GM18511 (cell line): ENCODE data around the gene TIPRL.
"Not testable (repeated sequence)": the region's sequence is repeated elsewhere in the genome, so short reads cannot be mapped to it uniquely, and the experiment has no call there.

Experiments
- ATAC-seq: cut with Tn5 transposase; IDR thresholded peaks from one replicate; pipeline ENCODE4 v1.9.1; 2021; ENCODE audit warnings: mild to moderate bottlenecking, moderate library complexity; ENCODE audit not compliant: unreplicated experiment

Gene TIPRL

GRCh38 chr1:168207673-168208072 is 28.9 kb downstream of the TIPRL start:
- ATAC-seq, result not testable (repeated sequence)

- ATAC-seq, result no peak
These were observed 31.6 kb downstream of the TIPRL start for GRCh38 chr1:168210312-168210711.

GRCh38 chr1:168213349-168213748 is 34.6 kb downstream of the TIPRL start:
- ATAC-seq, result no peak

- no peak for ATAC-seq
These were observed 37.4 kb downstream of the TIPRL start for GRCh38 chr1:168216171-168216570.

- ATAC-seq, result no peak
These were observed 38.9 kb downstream of the TIPRL start for GRCh38 chr1:168217664-168218063.

- ATAC-seq, result no peak
These were observed 39.9 kb downstream of the TIPRL start for GRCh38 chr1:168218658-168219057.

GRCh38 chr1:168220470-168220871 is 41.7 kb downstream of the TIPRL start:
- ATAC-seq, result no peak

- no peak for ATAC-seq
These were observed 42.5 kb downstream of the TIPRL start for GRCh38 chr1:168221275-168221674.

- no peak for ATAC-seq
These were observed 44.5 kb downstream of the TIPRL start for GRCh38 chr1:168223261-168223660.

GRCh38 chr1:168223681-168224540 is 45.1 kb downstream of the TIPRL start:
- no peak for ATAC-seq

GRCh38 chr1:168224991-168225390 is 46.2 kb downstream of the TIPRL start:
- no peak for ATAC-seq

- peak; percentile 84 for ATAC-seq
These were observed 46.9 kb downstream of the TIPRL start, which contains the start of gene SFT2D2 for GRCh38 chr1:168225476-168226190. SFT2D2 (plus strand) TSS chr1:168226004; CDS start chr1:168226080, 76 bp downstream.

- ATAC-seq, result no peak
These were observed 48.9 kb downstream of the TIPRL start for GRCh38 chr1:168227620-168228019.

GRCh38 chr1:168229893-168230292 is 51.1 kb downstream of the TIPRL start:
- no peak for ATAC-seq

- ATAC-seq, result no peak
These were observed 51.9 kb downstream of the TIPRL start for GRCh38 chr1:168230709-168231108.

GRCh38 chr1:168234846-168235547 is 56.2 kb downstream of the TIPRL start:
- no peak for ATAC-seq

GRCh38 chr1:168235548-168235885 is 56.8 kb downstream of the TIPRL start:
- ATAC-seq, result no peak

GRCh38 chr1:168235937-168236336 is 57.2 kb downstream of the TIPRL start:
- no peak for ATAC-seq

- ATAC-seq, result no peak
These were observed 58.3 kb downstream of the TIPRL start for GRCh38 chr1:168236836-168237611.

GRCh38 chr1:168243198-168243597 is 64.4 kb downstream of the TIPRL start:
- no peak for ATAC-seq
